PC-3 (cell line): ENCODE data around the gene SMYD3.

Experiments
- CTCF ChIP-seq: fragments of 300-600 bp; sonication (generic); conservative IDR thresholded peaks from 2 replicates; pipeline ENCODE4 v1.5.1; 2017; ENCODE audit warnings: antibody characterized with exemption, low read depth, mild to moderate bottlenecking, low read length
- EZH2 ChIP-seq: fragments of 300-600 bp; sonication (generic); IDR thresholded peaks from one replicate; pipeline ENCODE4 v1.6.1; 2017; ENCODE audit warnings: antibody characterized with exemption, mild to moderate bottlenecking, low read length; ENCODE audit not compliant: unreplicated experiment
- EZH2phosphoT487 ChIP-seq: fragments of 300-600 bp; sonication (generic); IDR thresholded peaks from 2 replicates; pipeline ENCODE4 v1.6.1; 2018; ENCODE audit warnings: mild to moderate bottlenecking, antibody characterized with exemption, low read length, borderline replicate concordance

- TF ChIP-seq CTCF (no peak), EZH2 (no peak), EZH2phosphoT487 (no peak)
Measured at GRCh38 chr1:245840971-245841370, 666.1 kb downstream of the SMYD3 start.
